Measurements from ENCODE around the gene DST.

Gene DST

GRCh38 chr6:56618050-56618449, 24.6 kb downstream of the DST start:
- DNase-seq: no peak

GRCh38 chr6:56616967-56617366, 25.7 kb downstream of the DST start:
- no peak for DNase-seq

- no peak for DNase-seq
These were observed 29.3 kb downstream of the DST start for GRCh38 chr6:56613247-56613851.

GRCh38 chr6:56608332-56608731, 34.4 kb downstream of the DST start:
- DNase-seq: no peak

- no peak for DNase-seq
These were observed 35.5 kb downstream of the DST start for GRCh38 chr6:56607111-56607752.

- DNase-seq: no peak
These were observed 37.3 kb downstream of the DST start for GRCh38 chr6:56605435-56605834.

DNA sequence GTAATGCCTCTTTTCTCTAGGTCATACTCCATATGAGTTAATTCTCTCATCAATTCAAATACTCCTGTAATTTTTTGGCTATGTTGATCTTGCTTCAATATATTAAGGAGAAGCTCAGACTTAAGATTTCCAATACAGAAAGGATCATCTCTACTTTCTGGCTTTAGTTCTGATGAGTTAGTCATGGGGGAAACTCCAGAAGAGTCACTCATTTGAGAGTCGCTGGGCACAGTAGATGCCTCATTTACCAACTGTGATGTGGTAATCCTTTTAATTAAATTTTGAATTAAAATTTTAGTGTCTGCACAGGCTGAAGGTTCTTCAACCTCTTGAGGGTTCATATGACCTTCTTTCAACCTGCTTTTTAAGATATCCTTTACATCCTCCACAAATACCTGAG, 38.5 kb downstream of the DST start:
- DNase-seq: no peak

DNA sequence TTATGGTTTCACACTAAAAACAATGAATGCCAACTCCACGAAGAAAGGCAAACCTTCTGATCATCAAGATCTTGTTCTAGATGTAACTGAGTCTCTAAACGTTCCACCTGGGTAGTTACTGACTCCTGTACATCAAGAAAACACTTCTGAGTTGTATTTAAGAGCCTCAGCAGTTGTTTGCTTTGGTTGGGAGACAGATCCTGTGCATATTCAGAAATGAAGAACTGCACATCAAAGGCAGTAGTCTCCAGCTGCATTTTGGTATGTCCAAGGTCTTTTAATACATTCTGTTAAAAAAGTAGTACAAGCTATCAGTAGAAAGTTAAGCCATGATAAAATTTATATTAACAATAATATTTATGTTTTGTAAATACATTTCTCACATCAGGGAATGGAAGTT, 41.3 kb downstream of the DST start:
- no peak for DNase-seq

DNA sequence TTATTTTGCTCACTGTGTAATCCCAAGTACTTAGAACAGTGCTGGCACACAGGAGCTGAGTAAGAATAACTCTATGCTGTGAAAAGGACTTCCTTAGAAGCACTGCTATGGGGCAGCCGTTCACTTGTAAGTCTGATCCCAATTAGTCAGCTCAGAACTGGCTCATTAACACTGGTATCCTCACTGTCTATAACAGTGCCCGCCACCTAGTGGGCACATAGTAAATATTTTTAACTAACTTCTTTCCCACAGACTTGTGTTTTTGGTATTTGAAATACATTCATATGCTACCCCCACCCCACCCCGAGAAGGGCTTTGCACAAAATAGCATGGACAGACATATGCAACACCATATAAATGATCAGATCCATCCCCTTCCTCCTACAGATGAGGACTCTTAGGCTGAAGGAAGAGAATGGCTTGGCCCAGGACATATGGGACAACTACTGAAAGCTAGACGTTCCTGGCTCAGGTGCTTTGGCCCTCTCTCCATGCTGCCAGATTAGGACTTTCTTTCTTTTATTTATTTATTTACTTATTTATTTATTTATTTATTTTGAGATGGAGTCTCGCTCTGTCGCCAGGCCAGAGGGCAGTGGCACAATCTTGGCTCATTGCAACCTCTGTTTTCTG, 47.1 kb downstream of the DST start:
- DNase-seq: peak; percentile 93

GRCh38 chr6:56594699-56595098, 48.0 kb downstream of the DST start:
- peak; percentile 98 for DNase-seq

DNA sequence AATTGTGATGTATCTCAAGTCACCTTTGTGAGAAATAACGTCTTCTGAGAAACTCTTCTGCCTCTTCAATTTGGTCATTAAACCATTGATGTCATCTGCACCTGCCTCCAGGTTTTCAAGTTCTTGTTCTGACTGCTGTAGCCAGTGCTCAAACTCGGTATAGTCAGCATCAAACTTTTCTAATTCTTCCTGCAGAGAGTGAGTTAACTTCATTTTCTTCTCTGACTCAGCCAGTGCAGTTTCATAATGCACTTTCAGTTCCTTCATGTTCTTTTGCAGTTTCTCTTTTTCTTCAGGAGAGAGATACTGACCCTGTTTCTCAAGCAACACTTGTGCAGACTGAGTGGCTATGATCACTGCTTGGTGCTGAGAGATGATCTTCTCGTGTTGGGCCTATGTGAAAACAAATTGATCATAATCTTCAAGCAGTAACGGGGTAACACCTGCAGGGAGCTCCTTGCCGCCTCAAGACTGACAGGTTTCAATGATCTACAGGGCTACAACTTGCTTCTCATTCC, 48.8 kb downstream of the DST start:
- no peak for DNase-seq

DNA sequence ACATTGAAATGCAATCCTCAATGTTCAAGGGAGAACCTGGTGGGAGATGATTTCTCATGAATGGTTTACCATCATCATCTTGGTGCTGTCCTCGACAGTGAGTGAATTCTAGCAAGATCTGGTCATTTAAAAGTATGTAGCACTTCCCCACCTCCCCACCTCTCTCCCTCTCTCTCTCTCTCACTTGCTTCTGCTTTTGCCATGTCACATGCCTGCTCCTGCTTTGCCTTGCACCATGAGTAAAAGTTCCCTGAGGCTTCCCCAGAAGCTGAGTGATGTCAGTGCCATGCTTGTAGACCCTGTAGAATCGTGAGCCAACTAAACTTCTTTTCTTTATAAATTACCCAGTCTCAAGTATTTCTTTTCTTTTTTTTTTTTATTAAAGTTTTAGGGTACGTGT, 60.5 kb downstream of the DST start:
- DNase-seq: no peak

GRCh38 chr6:56581296-56581925, 61.3 kb downstream of the DST start:
- no peak for DNase-seq

GRCh38 chr6:56580271-56580670, 62.4 kb downstream of the DST start:
- no peak for DNase-seq

DNA sequence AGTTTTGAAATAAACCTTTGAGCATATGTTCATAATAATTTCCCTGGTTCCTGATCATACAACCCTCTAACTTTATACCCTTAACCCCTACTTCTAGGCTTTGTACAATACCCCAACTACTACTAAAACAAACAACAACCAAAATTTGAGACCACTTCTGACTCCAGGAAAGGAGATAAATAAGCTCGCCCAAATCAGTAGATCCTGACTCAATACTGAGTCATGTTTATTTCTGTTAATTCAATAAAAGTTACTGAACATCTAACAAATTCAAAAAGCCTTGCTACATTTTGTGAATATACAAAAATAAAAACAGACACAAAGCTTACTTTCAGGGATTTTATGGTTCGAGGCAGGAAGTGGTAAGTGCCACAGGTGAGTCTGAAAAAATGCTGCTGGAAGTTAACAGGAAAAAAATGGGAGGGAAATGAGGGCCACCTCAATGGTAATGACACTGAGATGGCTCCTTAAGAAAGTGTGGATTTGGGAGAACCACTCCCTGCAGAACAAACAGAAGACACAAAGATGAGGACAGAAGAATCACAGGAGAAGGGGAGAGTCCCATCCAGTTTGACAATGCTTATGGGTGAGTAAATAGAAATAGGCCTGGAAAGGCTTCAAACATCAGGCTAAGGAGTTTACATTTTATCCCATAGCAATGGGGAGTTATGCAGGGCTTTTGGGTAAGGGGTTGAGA, 63.4 kb downstream of the DST start:
- no peak for DNase-seq

- DNase-seq: no peak
These were observed 67.0 kb downstream of the DST start for GRCh38 chr6:56575736-56576135.

- DNase-seq: no peak
These were observed 68.4 kb downstream of the DST start for GRCh38 chr6:56574292-56574691.

- DNase-seq: no peak
These were observed 69.1 kb downstream of the DST start for GRCh38 chr6:56573624-56574023.

GRCh38 chr6:56572788-56573471, 69.8 kb downstream of the DST start:
- DNase-seq: no peak

GRCh38 chr6:56571605-56572004, 71.1 kb downstream of the DST start:
- DNase-seq: no peak

GRCh38 chr6:56570413-56571359, 72.0 kb downstream of the DST start:
- peak; percentile 95 for DNase-seq

Data from NCI-H510A treated with DMSO at 0.1 percent for 48 hours (cell line).